Mesenchymal stem cell (in vitro differentiated cells and primary cell): Measurements from ENCODE around the gene GSTA5.
A peak's percentile ranks its signal among the peaks of the same experiment; 100 is the strongest.
"Not testable (repeated sequence)": the region's sequence is repeated elsewhere in the genome, so short reads cannot be mapped to it uniquely, and the experiment has no call there.

Source experiments
- DNase-seq: peaks from one replicate; pipeline ENCODE4 v3.0.0-alpha.2; 2013
- H2AFZ ChIP-seq: one replicate; pipeline ENCODE4 v1.6.1; 2013; ENCODE audit warnings: low read depth, mild to moderate bottlenecking, control low read depth, inconsistent platforms, low read length, moderate library complexity
- H2AK5ac ChIP-seq: 2 replicates; pipeline ENCODE4 v1.6.1; 2013; ENCODE audit warnings: low read length, moderate library complexity, mild to moderate bottlenecking, inconsistent platforms; ENCODE audit not compliant: severe bottlenecking
- H2BK120ac ChIP-seq: one replicate; pipeline ENCODE4 v1.6.1; 2013; ENCODE audit warnings: low read depth, mild to moderate bottlenecking, inconsistent platforms, low read length, moderate library complexity
- H2BK12ac ChIP-seq, 2 experiments: one replicate each; pipeline ENCODE4 v1.6.1; 2013; ENCODE audit warnings: inconsistent platforms in 2 of 2, low read length in 2 of 2, mild to moderate bottlenecking in 2 of 2, moderate library complexity in 2 of 2, control low read depth in 1 of 2
- H2BK15ac ChIP-seq: one replicate; pipeline ENCODE4 v1.6.1; 2013; ENCODE audit warnings: mild to moderate bottlenecking, low read depth, inconsistent platforms; ENCODE audit not compliant: poor library complexity, severe bottlenecking
- H2BK5ac ChIP-seq: 2 replicates; pipeline ENCODE4 v1.6.1; 2013; ENCODE audit warnings: low read depth, mild to moderate bottlenecking, low read length, control low read depth, inconsistent platforms; ENCODE audit not compliant: poor library complexity, severe bottlenecking
- H3K14ac ChIP-seq, 2 experiments: one replicate each; pipeline ENCODE4 v1.6.1; 2013; ENCODE audit warnings: inconsistent platforms in 2 of 2, low read length in 2 of 2, control low read depth in 1 of 2, mild to moderate bottlenecking in 1 of 2, moderate library complexity in 1 of 2
- H3K18ac ChIP-seq, 2 experiments: one replicate each; pipeline ENCODE4 v1.6.1; 2013; ENCODE audit warnings: inconsistent platforms in 2 of 2, low read length in 2 of 2, control low read depth in 1 of 2, low read depth in 1 of 2, mild to moderate bottlenecking in 1 of 2
- H3K23ac ChIP-seq, 2 experiments: one replicate each; pipeline ENCODE4 v1.6.1; 2013; ENCODE audit warnings: inconsistent platforms in 2 of 2, low read length in 2 of 2, mild to moderate bottlenecking in 2 of 2, moderate library complexity in 2 of 2, control low read depth in 1 of 2
- H3K27ac ChIP-seq: 2 replicates; pipeline ENCODE4 v1.5.1; 2013; ENCODE audit warnings: mild to moderate bottlenecking, moderate library complexity, low read length, control low read depth, inconsistent platforms; ENCODE audit not compliant: poor library complexity, severe bottlenecking
- H3K27me3 ChIP-seq, 2 experiments: 2 replicates each; pipeline versions ENCODE4 v1.6.1 to v1.7.0; 2013; ENCODE audit warnings: low read length in 2 of 2, mild to moderate bottlenecking in 2 of 2, moderate library complexity in 2 of 2, control low read depth in 1 of 2, inconsistent platforms in 1 of 2; ENCODE audit not compliant: control insufficient read depth in 1 of 2, insufficient read depth in 1 of 2
- H3K36me3 ChIP-seq, 2 experiments: 2 replicates each; pipeline versions ENCODE4 v1.6.1 to v1.7.0; 2013; ENCODE audit warnings: low read length in 2 of 2, control low read depth in 1 of 2, inconsistent platforms in 1 of 2, low read depth in 1 of 2, mild to moderate bottlenecking in 1 of 2; ENCODE audit not compliant: insufficient read depth in 2 of 2, control insufficient read depth in 1 of 2
- H3K4ac ChIP-seq, 2 experiments: one replicate each; pipeline ENCODE4 v1.6.1; 2013; ENCODE audit warnings: inconsistent platforms in 2 of 2, low read length in 2 of 2, mild to moderate bottlenecking in 2 of 2, moderate library complexity in 2 of 2, control low read depth in 1 of 2, low read depth in 1 of 2
- H3K4me1 ChIP-seq: 2 replicates; pipeline ENCODE4 v1.6.1; 2013; ENCODE audit warnings: low read depth, low read length, control low read depth; ENCODE audit not compliant: control insufficient read depth, insufficient read depth
- H3K4me2 ChIP-seq: 2 replicates; pipeline ENCODE4 v1.6.1; 2013; ENCODE audit warnings: low read length, mild to moderate bottlenecking, inconsistent platforms; ENCODE audit not compliant: poor library complexity, severe bottlenecking
- H3K4me3 ChIP-seq, 2 experiments: 2 replicates each; pipeline versions ENCODE4 v1.5.1 to v1.7.0; 2013; ENCODE audit warnings: low read length in 2 of 2, mild to moderate bottlenecking in 2 of 2, control low read depth in 1 of 2, low read depth in 1 of 2; ENCODE audit not compliant: insufficient read depth in 1 of 2
- H3K79me1 ChIP-seq: replicated peaks from 2 replicates; pipeline ENCODE4 v1.6.1; 2013; ENCODE audit warnings: mild to moderate bottlenecking, control low read depth, low read length, inconsistent platforms; ENCODE audit not compliant: poor library complexity, severe bottlenecking
- H3K9ac ChIP-seq: 2 replicates; pipeline ENCODE4 v1.7.0; 2013; ENCODE audit warnings: mild to moderate bottlenecking, low read length, moderate library complexity
- H3K9me3 ChIP-seq: 2 replicates; pipeline ENCODE4 v1.7.0; 2013; ENCODE audit warnings: mild to moderate bottlenecking, low read length; ENCODE audit not compliant: control insufficient read depth
- H4K8ac ChIP-seq: one replicate; pipeline ENCODE4 v1.6.1; 2013; ENCODE audit warnings: inconsistent platforms, mild to moderate bottlenecking, low read length, moderate library complexity
- H4K91ac ChIP-seq: one replicate; pipeline ENCODE4 v1.6.1; 2013; ENCODE audit warnings: mild to moderate bottlenecking, low read length, inconsistent platforms
- WGBS: methylation state at CpG from one replicate; pipeline ENCODE4 v1.1.7; 2013; ENCODE audit warnings: mixed read lengths; 5-methylcytosine and 5-hydroxymethylcytosine counted together

The GSTA5 gene

GRCh38 chr6:52876056-52876787 lies 35.6 kb upstream of the GSTA5 start:
- no peak overlapping the region for H3K23ac ChIP-seq
- 92% methylated on average over 6 of the region's 7 CpGs for WGBS
- H3K27me3 ChIP-seq: peaks cover 2 to 7% of the 10 kb centered on the region in 2 experiments
- DNase-seq: peak; percentile 59
- H3K14ac ChIP-seq: no peak overlapping the region
- H3K18ac ChIP-seq: peak overlapping the region in 1 of 2 experiments; percentile 60
- peak overlapping the region in 1 of 2 experiments; percentile 17 for H3K4ac ChIP-seq
- H2BK15ac ChIP-seq: no peak overlapping the region
- no peak overlapping the region for H3K4me2 ChIP-seq
- peak overlapping the region; percentile 49 for H2AFZ ChIP-seq
- H4K8ac ChIP-seq: no peak overlapping the region
- H3K9ac ChIP-seq: no peak overlapping the region
- H3K4me3 ChIP-seq: no peak overlapping the region
- no peaks in the 10 kb centered on the region for H3K9me3 ChIP-seq
- no peak overlapping the region for H3K27ac ChIP-seq
- no peaks in the 10 kb centered on the region for H3K4me1 ChIP-seq
- no peak overlapping the region for H2AK5ac ChIP-seq
- no peak overlapping the region for H4K91ac ChIP-seq
- peak overlapping the region in 1 of 2 experiments; percentile 90 for H2BK12ac ChIP-seq
- H3K36me3 ChIP-seq: no peaks in the 10 kb centered on the region
- no peak overlapping the region for H2BK120ac ChIP-seq
- H2BK5ac ChIP-seq: no peak overlapping the region
- H3K79me1 ChIP-seq: no peaks in the 10 kb centered on the region

- no peak overlapping the region for H3K18ac ChIP-seq
- H3K27me3 ChIP-seq: peaks cover 2 to 7% of the 10 kb centered on the region in 2 experiments
- H3K9me3 ChIP-seq: no peaks in the 10 kb centered on the region
- H3K4me2 ChIP-seq: no peak overlapping the region
- H3K4me3 ChIP-seq: no peak overlapping the region
- H3K23ac ChIP-seq: no peak overlapping the region
- DNase-seq: no peak
- no peaks in the 10 kb centered on the region for H3K36me3 ChIP-seq
- no peak overlapping the region for H3K4ac ChIP-seq
- H4K91ac ChIP-seq: no peak overlapping the region
- no peak overlapping the region for H2BK12ac ChIP-seq
- no peak overlapping the region for H2AK5ac ChIP-seq
- no peaks in the 10 kb centered on the region for H3K4me1 ChIP-seq
- H4K8ac ChIP-seq: no peak overlapping the region
- no peak overlapping the region for H3K9ac ChIP-seq
- no peak overlapping the region for H2BK120ac ChIP-seq
- 59% methylated on average over 3 of the region's 4 CpGs for WGBS
- H2AFZ ChIP-seq: no peak overlapping the region
- no peaks in the 10 kb centered on the region for H3K79me1 ChIP-seq
- H2BK5ac ChIP-seq: no peak overlapping the region
- no peak overlapping the region for H3K14ac ChIP-seq
- H2BK15ac ChIP-seq: no peak overlapping the region
- no peak overlapping the region for H3K27ac ChIP-seq
These were observed 31.4 kb upstream of the GSTA5 start for GRCh38 chr6:52872031-52872430.

DNA sequence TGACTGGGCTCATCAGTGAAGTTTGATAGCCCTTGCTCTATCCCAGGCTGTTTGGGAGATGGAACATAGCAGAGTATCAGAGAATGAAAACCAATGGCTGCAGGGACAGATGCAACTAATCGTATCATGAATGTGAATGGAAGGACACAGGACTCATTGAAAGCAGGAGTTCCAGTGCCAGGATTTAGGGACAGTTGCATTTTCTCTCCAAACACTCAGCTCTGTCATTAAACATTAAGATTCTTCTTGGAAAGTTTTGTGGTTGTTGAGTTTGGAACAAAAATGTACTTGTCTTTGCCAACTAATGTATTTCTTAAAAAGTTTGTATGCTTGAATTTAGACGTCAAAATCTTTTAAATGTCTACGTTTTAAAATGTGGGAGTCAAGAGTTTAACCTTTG lies 31.0 kb upstream of the GSTA5 start:
- H4K91ac ChIP-seq: no peak overlapping the region
- H2BK120ac ChIP-seq: no peak overlapping the region
- H3K4me2 ChIP-seq: no peak overlapping the region
- no peaks in the 10 kb centered on the region for H3K36me3 ChIP-seq
- H3K27ac ChIP-seq: no peak overlapping the region
- no peak overlapping the region for H3K4ac ChIP-seq
- H3K4me1 ChIP-seq: no peaks in the 10 kb centered on the region
- H3K27me3 ChIP-seq: peaks cover 2 to 7% of the 10 kb centered on the region in 2 experiments
- H3K14ac ChIP-seq: no peak overlapping the region
- no peak overlapping the region for H3K23ac ChIP-seq
- no peaks in the 10 kb centered on the region for H3K9me3 ChIP-seq
- no peak overlapping the region for H3K9ac ChIP-seq
- H3K4me3 ChIP-seq: no peak overlapping the region
- no peak overlapping the region for H2BK15ac ChIP-seq
- no peak for DNase-seq
- 100% methylated on average over 1 of the region's 3 CpGs for WGBS
- no peak overlapping the region for H2AFZ ChIP-seq
- no peak overlapping the region for H3K18ac ChIP-seq
- H2BK5ac ChIP-seq: no peak overlapping the region
- no peaks in the 10 kb centered on the region for H3K79me1 ChIP-seq
- H2AK5ac ChIP-seq: no peak overlapping the region
- no peak overlapping the region for H2BK12ac ChIP-seq
- H4K8ac ChIP-seq: no peak overlapping the region

- not testable (repeated sequence) for H3K27ac ChIP-seq
- WGBS: 92% methylated on average over 2 of the region's 3 CpGs
These were observed 29.9 kb upstream of the GSTA5 start for GRCh38 chr6:52870335-52871091.

More at GRCh38 chr6:52870335-52871091, 29.9 kb upstream of the GSTA5 start:
- H3K9ac ChIP-seq, H2BK5ac ChIP-seq, DNase-seq, H4K8ac ChIP-seq, H3K79me1 ChIP-seq, H3K4me1 ChIP-seq, H2BK12ac ChIP-seq, H3K23ac ChIP-seq, H3K9me3 ChIP-seq, H3K18ac ChIP-seq, H2AK5ac ChIP-seq, H3K4ac ChIP-seq, H3K14ac ChIP-seq, H4K91ac ChIP-seq, H3K36me3 ChIP-seq, H3K4me2 ChIP-seq, H2BK120ac ChIP-seq, H3K27me3 ChIP-seq, H2BK15ac ChIP-seq, H3K4me3 ChIP-seq, H2AFZ ChIP-seq: not testable (repeated sequence)
